GM18870 (cell line): Measurements from ENCODE around the gene KLK1.
"Not testable (repeated sequence)": the region's sequence is repeated elsewhere in the genome, so short reads cannot be mapped to it uniquely, and the experiment has no call there.

Experiments used
- ATAC-seq: cut with Tn5 transposase; IDR thresholded peaks from one replicate; pipeline ENCODE4 v1.9.1; 2021; ENCODE audit warnings: moderate library complexity; ENCODE audit not compliant: unreplicated experiment

Gene KLK1

DNA sequence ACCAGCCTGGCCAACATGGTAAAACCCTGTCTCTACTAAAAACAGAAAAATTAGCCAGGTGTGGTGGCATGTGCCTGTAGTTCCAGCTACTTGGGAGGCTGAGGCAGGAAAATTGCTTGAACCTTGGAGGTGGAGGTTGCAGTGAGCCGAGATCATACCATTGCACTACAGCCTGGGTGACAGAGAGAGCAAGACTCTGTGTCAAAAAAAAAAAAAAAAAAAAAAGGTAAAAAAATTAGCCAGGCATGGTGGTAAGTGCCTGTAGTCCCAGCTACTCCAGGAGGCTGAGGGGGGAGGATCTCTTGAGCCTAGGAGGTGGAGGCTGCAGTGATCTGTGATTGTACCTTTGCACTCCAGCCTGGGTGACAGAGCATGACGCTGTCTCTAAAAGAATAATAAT lies 53.4 kb downstream of the KLK1 start, which contains the start of gene GPR32:
Gene GPR32, plus strand, starts transcription at position 301 of the 400 bp plus-strand sequence. CDS start 137 bp downstream, outside the sequence.
- not testable (repeated sequence) for ATAC-seq
